ENCODE data around the gene SMPD4.
"Not testable (repeated sequence)": the region's sequence is repeated elsewhere in the genome, so short reads cannot be mapped to it uniquely, and the experiment has no call there.

The SMPD4 gene

GRCh38 chr2:130141002-130141401 lies 40.4 kb downstream of the SMPD4 start:
- H3K4me3 Mint-ChIP-seq; H3K36me3 Mint-ChIP-seq; H3K4me1 Mint-ChIP-seq (ENCODE audit: low read depth); H3K27ac Mint-ChIP-seq; H3K27me3 Mint-ChIP-seq; H3K9me3 Mint-ChIP-seq (ENCODE audit: low read depth): not testable (repeated sequence)

DNA sequence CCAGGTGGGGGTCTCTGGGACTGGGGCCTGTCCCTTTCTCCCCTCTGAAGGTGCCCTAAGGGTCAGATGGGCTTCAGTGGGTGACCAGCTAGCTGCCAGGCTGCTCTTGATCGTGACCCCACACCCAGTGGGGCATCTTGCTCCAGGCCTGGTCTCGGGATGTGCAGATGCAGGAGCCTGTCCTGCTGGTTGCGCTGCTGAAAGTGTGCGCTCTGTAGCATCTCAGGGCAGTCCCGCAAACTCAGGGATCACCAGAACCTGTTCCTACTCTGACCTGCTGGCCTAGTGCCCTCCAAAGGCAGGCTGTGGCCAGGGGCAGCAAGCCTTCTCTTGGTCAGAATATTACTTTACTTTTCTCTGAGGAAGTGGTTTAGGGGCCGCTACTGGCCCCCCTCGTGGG lies 40.9 kb downstream of the SMPD4 start:
- H3K4me1 Mint-ChIP-seq (ENCODE audit: low read depth); H3K27me3 Mint-ChIP-seq; H3K27ac Mint-ChIP-seq; H3K9me3 Mint-ChIP-seq (ENCODE audit: low read depth); H3K4me3 Mint-ChIP-seq; H3K36me3 Mint-ChIP-seq: not testable (repeated sequence)

DNA sequence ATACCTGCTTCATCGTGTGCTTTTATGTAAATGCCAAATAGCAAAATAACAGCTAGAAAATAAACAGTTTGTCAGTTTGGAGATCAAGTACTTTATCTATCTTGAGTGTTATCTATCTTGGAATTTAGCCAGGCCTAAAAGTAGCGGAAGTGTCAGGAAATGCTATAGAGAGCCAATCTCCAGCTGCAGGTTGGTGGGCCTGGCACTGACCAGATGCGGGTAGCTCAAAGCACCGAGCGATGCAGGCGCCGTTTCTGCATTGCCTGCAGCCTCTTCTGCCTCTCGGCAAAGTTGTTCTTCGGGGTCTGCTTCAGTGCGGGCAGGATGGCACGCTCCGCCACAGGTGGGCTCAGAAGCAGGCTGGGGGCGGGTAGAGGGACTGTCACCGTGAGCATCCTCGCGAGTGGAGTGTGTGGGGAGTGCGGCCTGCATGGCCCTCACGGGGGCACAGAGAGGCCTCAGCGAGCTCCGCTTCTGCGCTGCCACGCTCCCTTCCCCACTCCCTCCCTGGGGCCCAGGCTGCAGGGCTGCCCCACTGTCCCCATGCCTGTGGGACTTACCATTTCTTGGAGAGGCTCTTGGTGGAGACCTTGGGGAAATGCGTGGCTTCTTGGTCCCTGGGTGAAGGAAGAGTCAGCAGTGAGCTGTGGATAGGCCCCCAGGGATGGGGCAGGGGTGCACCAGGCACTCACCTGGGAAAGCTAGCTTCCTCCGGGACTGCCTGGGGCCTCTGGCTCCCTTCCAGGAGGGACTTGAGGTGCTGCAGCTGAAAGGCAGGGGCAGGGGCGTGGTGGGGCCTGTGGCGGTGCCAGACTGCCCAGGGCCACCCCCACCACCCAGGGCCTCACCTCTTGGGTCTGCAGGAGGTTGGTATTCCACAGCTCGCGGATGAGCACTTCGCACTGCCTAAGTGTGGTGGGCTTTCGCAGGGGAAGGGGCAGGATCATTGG lies 41.8 kb downstream of the SMPD4 start:
- not testable (repeated sequence) for H3K4me1 Mint-ChIP-seq (ENCODE audit: low read depth); H3K27ac Mint-ChIP-seq; H3K9me3 Mint-ChIP-seq (ENCODE audit: low read depth); H3K27me3 Mint-ChIP-seq; H3K36me3 Mint-ChIP-seq; H3K4me3 Mint-ChIP-seq

DNA sequence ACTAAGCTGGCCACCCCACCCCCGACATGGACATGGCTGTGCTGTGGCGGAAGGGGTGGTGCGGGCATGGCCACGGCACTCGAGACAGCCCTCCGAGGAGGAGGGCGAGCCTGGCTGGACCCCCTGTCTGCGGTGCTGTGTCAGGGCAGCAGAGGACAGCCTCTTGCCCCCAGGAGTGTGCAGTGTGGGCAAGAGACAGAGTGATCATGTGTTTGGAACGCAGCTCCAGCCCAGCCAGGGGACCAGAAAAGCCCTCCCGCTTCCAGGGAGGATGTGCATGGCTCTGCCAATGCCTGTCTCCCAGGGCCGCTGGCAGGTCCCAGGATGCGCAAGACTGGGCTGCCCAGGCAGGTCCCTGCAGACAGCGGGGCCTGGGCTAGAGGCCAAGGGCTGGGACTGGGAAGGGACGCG lies 42.6 kb downstream of the SMPD4 start:
- H3K9me3 Mint-ChIP-seq (ENCODE audit: low read depth); H3K4me1 Mint-ChIP-seq (ENCODE audit: low read depth); H3K36me3 Mint-ChIP-seq; H3K27me3 Mint-ChIP-seq; H3K27ac Mint-ChIP-seq; H3K4me3 Mint-ChIP-seq: not testable (repeated sequence)

- H3K27me3 Mint-ChIP-seq; H3K4me3 Mint-ChIP-seq; H3K4me1 Mint-ChIP-seq (ENCODE audit: low read depth); H3K9me3 Mint-ChIP-seq (ENCODE audit: low read depth); H3K27ac Mint-ChIP-seq; H3K36me3 Mint-ChIP-seq: not testable (repeated sequence)
Measured at GRCh38 chr2:130138326-130138725, 43.1 kb downstream of the SMPD4 start.

- not testable (repeated sequence) for H3K4me1 Mint-ChIP-seq (ENCODE audit: low read depth); H3K36me3 Mint-ChIP-seq; H3K4me3 Mint-ChIP-seq
Measured at GRCh38 chr2:130137118-130137517, 44.3 kb downstream of the SMPD4 start.

GRCh38 chr2:130136546-130136945 lies 44.9 kb downstream of the SMPD4 start:
- not testable (repeated sequence) for H3K4me1 Mint-ChIP-seq (ENCODE audit: low read depth); H3K27ac Mint-ChIP-seq; H3K4me3 Mint-ChIP-seq; H3K27me3 Mint-ChIP-seq; H3K36me3 Mint-ChIP-seq; H3K9me3 Mint-ChIP-seq (ENCODE audit: low read depth)

More at GRCh38 chr2:130137118-130137517, 44.3 kb downstream of the SMPD4 start:
- not testable (repeated sequence) for H3K9me3 Mint-ChIP-seq (ENCODE audit: low read depth); H3K27me3 Mint-ChIP-seq; H3K27ac Mint-ChIP-seq

DNA sequence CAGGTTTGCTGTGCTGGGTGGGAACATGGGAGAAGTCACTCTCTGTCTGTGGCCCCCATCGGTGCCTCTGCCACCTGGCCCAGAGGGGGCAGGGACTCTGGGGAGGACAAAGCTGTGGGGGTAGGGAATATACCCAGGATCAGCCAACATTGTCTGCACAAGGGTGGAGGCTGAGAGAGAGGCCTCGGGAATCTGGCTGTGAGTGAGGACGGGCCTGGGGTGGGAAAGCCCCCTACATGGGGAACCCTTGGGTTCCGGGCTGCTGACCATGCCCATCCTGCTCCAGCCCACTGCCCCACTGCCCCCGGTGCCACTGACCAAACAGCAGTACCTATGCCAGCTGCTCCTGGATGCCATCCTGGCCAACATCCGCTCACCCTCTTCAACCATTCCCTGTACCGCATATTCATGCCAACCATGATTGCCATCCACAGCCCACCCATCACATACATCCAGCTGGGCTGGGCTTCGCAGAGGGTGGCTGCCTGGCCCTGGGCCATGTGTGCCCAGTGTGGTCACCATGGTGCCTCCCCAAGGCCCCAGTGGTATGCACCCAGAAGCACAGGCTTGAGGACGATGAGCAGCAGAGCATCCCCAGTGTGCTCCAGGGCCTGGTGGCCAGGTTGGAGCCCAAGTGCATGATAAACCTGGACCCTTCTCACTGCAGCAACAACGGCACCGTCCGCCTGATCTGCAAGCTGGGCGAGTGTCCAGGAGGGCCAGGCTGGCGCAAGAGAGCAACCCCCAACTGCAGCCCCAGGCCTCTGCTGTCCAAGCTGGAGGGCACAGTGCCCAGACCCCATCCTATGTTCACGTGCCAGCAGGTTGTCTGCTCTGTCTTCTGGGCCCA lies 45.5 kb downstream of the SMPD4 start:
- no peak overlapping the region for H3K27ac Mint-ChIP-seq
- no peaks in the 10 kb centered on the region for H3K27me3 Mint-ChIP-seq
- no peak overlapping the region for H3K4me3 Mint-ChIP-seq
- no peaks in the 10 kb centered on the region for H3K9me3 Mint-ChIP-seq (ENCODE audit: low read depth)
- no peaks in the 10 kb centered on the region for H3K36me3 Mint-ChIP-seq
- peaks cover 3% of the 10 kb centered on the region for H3K4me1 Mint-ChIP-seq (ENCODE audit: low read depth)

DNA sequence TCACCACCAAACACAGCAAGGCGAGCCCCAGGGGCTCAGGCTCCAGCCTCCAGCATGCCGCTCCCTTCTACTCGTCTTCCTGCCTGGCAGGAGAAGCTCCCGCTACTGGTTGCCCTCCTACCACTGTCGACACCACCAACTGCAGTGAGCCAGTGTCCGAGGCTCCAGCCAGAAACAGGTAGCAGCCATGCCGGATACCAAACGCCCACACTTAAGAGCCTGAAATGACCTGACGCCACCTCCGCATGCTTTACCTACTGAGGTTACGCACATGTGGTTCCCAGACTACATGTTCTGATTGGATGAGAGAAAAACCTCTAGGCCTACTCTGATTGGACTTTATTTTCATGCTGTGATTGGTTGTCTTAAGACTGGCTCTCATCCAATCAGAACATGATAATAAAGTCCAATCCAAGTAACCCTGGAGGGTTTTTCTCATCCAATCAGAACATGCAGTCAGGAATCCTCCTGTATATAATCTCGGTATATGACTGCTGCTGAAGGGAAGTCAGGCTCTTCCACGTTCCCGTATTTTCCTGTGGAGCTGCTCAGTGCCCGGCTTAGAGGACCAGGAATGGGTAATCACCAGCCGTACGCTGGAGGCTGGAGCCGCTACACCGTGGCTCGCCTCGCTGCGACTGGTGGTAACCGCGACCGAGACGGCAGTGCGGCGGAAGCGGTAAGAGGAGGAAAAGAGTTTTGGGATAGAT lies 52.1 kb downstream of the SMPD4 start, which contains the start of gene POTEF:
POTEF (minus strand) TSS at position 103 of the 710 bp plus-strand sequence. CDS start 8,707 bp downstream, outside the sequence.
- not testable (repeated sequence) for H3K9me3 Mint-ChIP-seq (ENCODE audit: low read depth); H3K4me3 Mint-ChIP-seq; H3K36me3 Mint-ChIP-seq; H3K27ac Mint-ChIP-seq; H3K27me3 Mint-ChIP-seq; H3K4me1 Mint-ChIP-seq (ENCODE audit: low read depth)

DNA sequence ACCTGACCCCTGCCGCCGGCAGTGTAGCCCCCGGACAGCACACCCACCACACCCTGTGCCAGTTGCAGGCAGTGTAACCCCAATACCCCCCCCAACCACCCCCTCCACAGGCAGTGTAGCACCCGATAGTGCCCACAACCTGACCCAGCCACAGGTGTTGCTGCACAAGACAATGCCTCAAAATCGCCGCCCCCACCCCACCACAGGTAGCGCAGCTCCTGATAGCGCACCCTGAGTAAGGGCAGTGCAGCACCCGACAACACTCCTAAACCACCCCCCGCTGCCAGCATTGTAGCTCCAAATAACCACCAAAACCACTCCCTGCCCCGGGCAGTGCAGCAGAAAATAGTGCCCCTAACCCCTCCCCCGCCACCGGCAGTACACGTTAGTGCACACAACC lies 52.9 kb downstream of the SMPD4 start:
- H3K4me1 Mint-ChIP-seq (ENCODE audit: low read depth); H3K9me3 Mint-ChIP-seq (ENCODE audit: low read depth); H3K4me3 Mint-ChIP-seq; H3K27ac Mint-ChIP-seq; H3K27me3 Mint-ChIP-seq; H3K36me3 Mint-ChIP-seq: not testable (repeated sequence)

DNA sequence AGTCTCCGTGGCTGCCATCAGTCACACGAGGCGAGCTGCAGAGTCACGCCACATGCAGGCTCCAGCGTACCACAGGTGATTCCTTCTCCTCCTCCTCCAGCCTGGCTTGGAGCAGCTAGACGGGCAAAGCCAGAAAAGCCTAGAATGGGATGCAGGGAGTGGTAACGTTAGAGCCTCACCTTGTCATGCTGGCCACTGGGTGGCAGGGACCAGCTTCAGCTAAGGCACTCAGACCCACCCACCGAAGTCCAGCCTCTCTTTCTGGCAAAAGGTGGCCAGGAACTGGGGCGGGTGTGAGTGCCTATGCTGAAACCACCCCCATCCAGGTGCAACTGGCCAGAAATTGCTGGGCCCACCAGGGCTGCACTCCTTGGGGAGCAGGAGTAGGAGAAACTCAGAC lies 53.7 kb downstream of the SMPD4 start:
- not testable (repeated sequence) for H3K4me1 Mint-ChIP-seq (ENCODE audit: low read depth); H3K4me3 Mint-ChIP-seq; H3K36me3 Mint-ChIP-seq; H3K27me3 Mint-ChIP-seq; H3K9me3 Mint-ChIP-seq (ENCODE audit: low read depth); H3K27ac Mint-ChIP-seq

DNA sequence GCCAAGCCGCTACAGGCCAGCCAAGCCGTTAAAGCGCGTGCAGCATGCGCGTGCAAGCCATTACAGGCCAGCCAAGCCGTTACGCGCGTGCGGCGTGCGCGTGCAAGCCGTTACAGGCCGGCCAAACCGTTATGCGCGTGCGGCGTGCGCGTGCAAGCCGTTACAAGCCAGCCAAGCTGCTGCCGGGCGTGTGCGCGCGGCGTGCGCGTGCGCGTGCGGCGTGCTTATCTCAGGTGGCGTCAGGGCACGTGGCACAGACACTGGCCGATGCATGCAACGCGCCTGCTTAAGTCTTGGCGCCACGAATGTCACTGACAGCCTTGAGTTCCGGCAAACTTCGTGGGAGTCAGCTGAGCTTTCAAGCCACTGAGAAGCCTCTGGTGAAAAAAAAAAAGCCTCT lies 60.5 kb downstream of the SMPD4 start:
- H3K4me3 Mint-ChIP-seq; H3K27me3 Mint-ChIP-seq; H3K4me1 Mint-ChIP-seq (ENCODE audit: low read depth); H3K9me3 Mint-ChIP-seq (ENCODE audit: low read depth); H3K36me3 Mint-ChIP-seq; H3K27ac Mint-ChIP-seq: not testable (repeated sequence)

- not testable (repeated sequence) for H3K9me3 Mint-ChIP-seq (ENCODE audit: low read depth); H3K4me1 Mint-ChIP-seq (ENCODE audit: low read depth); H3K36me3 Mint-ChIP-seq; H3K27me3 Mint-ChIP-seq; H3K27ac Mint-ChIP-seq; H3K4me3 Mint-ChIP-seq
Measured at GRCh38 chr2:130102597-130103363, 78.6 kb downstream of the SMPD4 start.

All from activated naive CD8-positive, alpha-beta T cell (primary cell).